NCI-H446 treated with DMSO at 0.1 percent for 48 hours (cell line): ENCODE measurements around the gene EMX2.
"Not testable (repeated sequence)": the region's sequence is repeated elsewhere in the genome, so short reads cannot be mapped to it uniquely, and the experiment has no call there.

Experiments
- DNase-seq: peaks from one replicate; lab custom pipeline; 2025; lab: John Stamatoyannopoulos, UW

The EMX2 gene

DNA sequence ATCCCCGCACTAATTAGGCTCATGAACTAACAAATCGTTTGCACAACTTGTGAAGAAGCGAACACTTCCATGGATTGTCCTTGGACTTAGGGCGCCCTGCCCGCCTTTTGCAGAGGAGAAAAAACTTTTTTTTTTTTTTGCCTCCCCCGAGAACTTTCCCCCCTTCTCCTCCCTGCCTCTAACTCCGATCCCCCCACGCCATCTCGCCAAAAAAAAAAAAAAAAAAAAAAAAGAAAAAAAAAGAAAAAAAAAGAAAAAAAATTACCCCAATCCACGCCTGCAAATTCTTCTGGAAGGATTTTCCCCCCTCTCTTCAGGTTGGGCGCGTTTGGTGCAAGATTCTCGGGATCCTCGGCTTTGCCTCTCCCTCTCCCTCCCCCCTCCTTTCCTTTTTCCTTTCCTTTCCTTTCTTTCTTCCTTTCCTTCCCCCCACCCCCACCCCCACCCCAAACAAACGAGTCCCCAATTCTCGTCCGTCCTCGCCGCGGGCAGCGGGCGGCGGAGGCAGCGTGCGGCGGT is at the start of gene EMX2:
Gene EMX2 (plus strand): TSS at position 41 of the 519 bp plus-strand sequence. CDS start 522 bp downstream, outside the sequence.
- DNase-seq, result no peak

DNA sequence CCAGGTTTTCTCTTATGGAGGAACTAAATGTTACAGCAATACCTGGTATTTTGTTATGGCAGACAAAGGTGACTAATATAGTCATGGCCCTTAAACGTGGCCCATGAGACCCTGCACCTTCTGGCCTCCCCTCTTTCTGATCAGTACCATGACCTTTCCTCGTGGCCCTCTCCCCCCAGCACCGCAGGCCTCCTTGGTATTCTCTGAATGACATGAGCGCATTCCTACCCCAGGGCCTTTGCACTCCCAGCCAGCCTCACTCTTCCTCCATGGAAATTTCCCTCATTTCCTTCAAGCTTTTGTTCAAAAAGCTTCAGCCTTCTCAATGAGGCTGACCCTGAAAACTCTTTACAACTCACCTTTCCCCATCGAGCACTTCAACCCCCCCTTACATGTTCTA is 46.5 kb upstream of the EMX2 start:
- no peak for DNase-seq

DNA sequence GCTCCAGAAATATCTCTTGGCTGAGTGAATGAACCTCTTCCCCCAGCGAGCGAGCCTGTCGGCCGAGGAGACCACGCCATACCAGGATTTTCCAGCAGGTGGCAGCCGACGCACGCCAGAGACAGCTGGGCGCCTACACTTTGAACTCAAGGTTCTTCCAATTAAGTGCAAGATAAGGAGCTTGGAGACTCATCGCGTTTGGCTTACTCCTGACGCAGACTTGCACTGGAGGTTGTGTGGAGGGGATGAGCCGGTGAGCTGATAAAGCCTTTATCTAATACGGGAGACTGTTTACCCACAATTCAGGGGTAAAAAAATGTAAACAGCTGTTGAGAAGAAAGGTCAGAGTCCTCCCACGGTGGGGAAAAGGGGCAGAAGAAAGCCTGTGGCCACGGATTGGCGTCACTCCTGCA is 45.9 kb upstream of the EMX2 start:
- peak; percentile 27 for DNase-seq

DNA sequence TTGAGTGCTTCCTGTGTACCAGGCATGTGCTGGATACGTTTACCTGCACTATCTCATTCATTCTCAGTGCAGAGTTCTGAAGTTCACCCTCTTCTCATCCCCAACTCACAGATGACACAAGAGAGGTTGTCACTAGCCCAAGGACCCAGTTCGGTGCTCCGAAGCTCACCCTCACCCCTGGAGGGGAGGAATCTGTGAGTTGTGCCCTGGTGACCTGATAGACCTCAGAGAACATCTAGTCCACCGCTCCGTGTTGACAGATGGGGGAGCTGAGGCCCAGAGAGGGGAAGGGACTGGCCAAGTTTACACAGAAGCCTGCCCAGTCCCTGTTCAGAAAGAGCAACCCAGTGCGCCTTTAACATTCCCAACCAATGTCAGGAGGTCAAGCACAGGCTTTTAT is 44.8 kb upstream of the EMX2 start:
- no peak for DNase-seq

DNA sequence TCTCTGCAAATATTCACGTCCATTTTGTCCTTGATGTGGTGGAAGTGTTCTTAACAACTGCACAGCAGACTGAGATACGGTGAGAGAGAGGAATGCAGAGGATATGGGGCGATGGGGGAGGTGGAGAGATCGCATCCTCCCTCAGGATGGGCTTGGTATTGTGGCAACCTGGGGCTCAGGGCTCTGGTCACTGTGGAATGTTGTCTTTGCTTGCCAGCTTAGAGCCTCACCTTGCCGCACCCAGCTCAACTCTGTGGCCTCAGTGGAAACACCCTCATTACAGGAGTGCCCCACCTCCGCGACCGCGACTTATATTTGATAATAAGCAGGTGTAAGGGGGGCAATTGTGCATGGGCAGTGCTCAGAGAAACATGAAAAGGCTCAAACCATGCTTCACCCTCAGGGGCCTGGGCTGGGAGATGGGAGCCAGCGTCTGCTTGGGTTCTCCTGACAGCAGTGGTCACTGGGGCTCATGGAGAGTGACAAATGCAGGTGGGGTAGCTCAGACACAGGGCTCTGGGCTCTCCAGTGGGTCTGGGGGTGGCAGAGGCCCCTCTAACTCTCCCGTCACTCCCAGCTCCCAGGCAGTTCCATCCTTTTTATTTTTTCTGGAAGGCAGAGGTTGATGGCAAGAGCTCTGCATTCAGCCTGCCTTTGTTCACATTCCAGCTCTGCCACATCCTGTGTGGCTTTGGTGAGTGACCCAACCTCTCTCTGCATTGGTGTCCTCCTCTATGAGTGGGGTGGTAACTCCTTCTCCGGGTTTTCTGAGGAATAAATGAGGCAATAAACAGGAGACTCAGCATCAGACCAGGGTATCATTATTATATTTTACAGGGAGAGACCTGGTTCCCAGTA is 43.1 kb upstream of the EMX2 start:
- DNase-seq, result no peak

DNA sequence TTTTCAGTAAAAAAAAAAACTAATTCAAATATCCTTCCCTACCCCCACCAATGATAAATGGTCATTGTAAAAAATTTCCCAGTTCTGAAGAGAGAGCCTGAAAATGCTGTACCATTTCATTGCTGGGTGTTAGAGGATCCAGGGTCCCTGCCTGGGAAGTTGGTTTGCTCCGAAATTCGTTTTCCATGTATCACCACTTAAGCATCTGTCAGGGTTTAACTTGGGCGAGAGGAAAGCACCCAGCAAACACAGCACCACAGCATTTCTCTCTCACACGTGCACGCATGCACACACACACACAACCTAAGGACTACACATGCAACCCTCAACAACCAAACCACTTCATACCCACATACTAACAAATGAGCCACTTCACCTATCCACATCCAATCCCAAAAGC is 42.1 kb upstream of the EMX2 start:
- no peak for DNase-seq

DNA sequence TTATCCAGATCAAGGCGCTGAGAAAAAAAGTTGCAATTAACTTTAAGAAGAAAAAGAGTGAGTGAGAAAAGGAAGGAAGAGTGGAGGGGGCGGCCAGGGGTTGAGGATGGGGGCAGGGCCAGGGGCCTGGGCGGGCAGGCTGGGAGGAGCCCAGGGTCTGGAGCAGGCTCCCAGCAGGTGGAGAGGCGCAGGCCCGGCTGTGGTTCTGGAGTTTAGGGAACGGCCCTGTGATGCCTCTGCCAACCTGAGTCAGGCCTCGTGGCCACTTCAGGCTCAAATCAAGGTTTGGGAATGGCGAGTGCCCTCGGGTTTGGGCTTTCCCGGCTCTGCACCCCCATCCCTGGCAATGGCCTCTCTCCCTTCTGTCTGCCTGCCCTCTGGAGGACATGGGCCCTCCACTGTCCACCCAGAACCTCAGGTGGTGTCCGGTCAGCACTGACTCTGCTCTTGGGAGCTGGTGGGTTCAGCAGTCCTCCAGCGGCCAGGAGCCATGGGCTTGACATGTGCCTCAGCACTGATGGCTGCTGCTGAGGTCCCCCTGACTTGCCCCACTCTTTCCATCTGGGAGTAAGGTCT is 41.0 kb upstream of the EMX2 start:
- no peak for DNase-seq

DNA sequence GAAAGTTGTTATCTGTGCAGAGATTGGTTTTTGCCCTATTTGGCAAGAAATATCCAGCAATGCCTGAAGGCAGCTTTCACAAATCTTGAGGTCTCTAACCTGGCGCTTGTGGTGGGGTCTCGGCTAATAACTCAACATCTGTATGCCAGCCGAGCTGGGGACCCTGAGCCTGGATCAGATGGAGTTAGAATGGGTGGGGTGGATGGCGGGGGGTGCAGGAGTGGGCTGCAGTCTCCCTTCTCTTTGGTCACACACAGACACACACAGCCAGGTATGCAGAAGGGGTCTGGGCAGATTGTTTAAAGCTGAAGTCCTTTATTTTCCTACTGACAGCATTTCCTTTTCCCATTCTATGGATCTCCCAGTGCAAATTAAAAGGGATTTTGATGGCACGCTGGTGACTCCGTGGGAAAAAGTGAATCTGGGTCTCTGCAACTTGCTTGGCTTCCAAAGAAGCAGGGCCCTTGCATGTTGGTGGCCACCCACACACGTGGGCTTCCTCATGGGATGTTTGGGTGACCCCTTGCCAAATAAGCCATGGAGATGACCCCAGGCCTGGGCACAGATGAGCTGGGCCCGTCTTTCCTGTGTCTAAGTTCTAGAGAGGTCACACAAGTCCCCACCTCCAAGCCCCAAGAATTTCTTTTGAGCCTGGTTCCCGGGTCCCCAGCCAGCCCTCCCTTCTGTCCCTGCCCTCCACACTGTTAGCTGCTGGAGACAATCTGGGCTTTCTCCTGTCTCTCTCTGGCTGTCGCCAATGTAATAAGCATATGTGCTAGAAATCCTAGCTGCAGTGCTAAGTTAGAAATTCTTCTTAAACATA is 39.9 kb upstream of the EMX2 start:
- no peak for DNase-seq

DNA sequence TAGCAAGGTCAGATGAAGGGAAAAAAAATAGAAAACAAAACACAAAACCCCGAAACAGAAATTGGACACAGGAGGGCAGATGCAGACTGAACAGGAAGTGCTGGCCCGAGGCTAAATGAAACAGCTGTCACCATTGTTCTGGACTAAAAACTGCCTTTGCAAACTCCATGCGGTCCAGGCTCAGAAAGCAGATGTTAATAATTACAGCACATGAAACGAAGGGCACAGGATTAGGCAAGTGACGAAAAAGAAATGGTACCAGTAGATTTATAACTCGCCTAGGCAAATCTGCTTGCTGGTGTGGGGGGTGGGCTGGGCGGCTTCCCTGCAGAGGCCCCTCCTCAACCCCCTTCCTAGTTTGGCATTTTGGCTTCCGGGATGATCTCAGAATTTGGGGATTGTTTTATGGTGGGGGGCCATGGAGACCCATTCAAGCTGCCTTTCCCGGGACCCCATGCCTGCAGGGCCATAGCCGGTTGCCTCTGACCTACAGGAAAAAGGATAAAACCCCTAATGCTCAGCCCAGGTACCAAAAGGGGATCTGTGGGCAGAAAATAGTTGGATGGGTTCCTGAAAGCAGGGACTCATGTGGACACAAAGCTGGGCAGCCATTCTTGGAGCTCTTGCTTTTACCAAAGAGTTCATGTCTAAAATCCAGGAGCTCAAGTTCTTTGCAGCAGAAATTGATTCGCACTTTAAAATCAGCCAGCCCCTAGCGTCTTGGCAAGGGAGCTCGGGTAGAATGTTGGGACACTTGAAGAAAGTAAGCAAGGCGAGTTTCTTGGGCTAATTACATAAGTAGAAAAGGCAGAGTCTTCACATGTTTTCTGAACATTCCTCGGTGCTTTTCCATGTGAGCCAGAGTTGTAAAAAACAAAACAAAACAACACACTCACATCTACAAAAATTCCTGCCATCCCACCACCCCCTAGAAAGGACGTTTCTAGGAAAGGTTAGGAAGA is 39.0 kb upstream of the EMX2 start:
- peak; percentile 25 for DNase-seq

DNA sequence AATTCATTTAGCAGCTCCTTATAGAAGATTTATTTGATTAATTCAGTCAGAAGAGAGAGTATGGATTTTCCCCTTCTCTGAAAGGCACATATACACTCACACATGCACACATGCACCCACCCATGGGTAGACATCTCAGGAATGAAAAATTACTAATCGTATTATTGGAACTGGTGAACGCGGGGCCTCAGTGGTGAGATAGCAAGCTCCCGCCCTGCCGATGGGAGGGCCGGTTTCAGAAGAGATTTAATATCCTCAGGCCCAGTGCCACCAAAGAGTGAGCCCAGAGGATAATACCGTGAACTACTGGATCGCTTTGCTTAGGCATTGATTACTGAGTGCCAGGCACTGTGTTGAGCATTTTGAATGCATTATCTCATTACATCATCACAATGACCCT is 38.0 kb upstream of the EMX2 start:
- DNase-seq, result no peak

DNA sequence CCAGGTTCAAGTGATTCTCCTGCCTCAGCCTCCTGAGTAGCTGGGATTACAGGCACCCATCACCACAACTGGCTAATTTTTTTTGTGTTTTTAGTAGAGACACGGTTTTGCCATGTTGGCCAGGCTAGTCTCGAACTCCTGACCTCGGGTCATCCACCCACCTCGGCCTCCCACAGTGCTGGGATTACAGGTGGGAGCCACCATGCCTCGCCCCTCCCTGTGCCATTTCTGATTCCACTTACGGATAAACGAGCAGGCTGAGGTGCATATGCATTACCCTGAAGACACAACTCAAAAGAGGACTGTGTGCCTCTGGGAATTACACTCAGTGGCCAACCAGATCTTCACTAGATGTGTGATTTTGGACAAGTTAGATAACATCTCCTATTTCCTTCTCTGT is 35.5 kb upstream of the EMX2 start:
- DNase-seq, result not testable (repeated sequence)

DNA sequence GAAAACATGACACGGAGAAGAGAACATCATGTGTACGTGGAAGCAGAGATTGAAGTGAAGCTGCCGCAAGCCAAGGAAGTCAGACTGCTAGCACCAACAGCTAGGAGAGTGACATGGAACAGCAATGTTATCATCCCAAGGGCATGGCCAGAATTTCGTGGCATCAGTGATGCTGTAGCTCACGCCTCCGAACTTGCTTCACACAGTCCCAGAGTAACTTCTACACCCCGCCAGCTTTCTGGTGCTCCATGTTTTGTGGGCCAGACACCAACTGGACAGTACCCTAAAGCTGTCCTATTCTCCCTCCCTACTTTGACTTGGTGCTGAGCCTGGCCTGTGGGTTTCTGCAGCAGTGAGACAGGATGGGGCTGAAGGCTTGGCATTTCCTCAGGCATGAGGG is 33.0 kb upstream of the EMX2 start:
- DNase-seq, result no peak

DNA sequence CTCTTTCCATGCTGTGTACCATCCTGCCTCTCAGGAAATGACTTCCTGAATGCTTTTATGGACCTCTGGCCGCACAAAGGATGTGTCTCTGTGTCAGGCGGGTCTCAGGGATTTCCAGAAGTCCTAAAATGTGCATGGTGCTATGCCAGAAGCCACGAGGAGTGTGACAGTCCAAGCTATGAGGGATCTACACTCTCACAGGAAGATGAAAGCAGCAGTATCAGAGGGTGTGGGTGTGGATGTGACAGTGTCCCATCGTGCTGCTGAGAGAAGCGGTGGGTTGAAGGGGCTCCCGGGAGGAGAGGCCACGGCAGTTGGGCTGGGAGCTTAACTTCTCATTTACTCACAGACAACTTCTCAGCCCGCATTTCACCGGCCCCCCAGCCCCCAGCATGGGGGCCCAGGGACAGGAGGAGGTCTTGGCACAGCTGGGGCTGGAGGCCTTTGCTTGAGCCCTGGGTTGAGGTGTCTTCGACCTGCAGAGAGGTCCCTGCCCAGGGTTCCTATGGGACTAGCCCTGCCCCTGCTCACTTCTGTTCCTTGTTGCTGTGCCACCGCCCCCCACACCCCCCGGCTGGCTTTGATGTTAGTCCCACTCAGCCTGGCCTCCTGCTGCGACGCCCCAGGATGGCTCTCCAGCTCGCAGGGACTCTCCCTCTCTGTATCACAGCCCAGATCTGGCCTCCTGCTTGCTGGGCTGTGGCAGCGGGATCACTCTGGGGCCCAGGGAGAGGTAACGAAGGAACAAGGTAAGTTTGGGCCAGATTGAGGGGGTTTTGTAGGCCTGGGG is 30.8 kb upstream of the EMX2 start:
- DNase-seq, result no peak

DNA sequence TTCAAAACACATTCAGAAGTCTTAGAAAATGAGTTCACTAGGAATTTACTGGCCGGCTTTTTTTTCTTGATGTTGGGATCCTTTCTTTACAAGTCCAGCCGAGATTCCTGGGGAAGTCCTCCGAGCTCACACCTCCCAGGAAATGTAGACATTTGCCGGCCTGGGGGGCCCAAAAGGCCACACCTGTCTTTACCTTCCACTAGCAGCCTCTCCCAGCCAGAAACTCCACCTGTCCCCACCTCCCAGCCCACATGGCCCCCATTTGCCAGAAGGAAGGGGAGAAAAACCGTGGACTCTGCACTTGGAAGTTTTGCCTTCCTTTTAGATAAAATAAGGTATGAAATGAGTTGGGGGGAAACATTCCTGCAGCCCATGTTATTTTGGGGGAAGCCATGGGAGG is 27.6 kb upstream of the EMX2 start:
- DNase-seq, result no peak

DNA sequence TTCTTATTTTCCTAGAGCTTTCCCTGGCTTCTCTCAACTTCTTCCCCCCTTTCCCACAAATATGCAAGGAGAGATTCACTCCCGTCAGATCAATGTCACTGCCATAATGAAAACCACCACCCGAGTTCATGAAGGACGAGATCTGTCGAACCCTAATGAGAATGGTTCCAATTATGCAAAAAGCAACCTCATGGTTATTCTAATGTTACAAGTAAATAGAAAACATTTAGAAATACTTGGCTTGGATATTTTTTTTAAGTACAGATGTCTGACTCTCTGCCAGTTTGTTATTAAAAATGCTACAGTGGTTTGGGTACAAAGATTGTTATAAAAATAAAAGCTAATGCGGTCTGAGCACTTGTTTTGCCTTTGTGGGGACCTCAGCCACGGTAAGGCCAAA is 25.9 kb upstream of the EMX2 start:
- no peak for DNase-seq

DNA sequence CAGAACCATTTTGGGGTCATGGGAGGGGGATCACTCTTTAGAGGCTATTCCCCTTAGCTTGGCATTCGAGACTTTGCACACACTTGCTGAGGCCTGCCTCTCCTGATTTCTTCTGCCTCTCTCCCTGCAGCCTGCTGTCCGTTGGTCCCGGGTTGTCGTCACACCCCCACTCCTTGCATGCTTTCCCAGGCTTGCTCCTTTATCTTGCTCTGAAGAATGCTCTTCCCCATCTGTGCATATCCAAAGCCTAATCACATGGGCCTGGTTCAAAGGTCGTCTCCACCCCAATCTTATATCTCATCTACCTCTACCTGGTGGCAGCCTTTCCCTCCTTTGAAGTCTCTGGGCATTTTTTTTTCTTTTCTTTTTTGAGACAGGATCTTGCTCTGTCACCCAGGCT is 24.3 kb upstream of the EMX2 start:
- no peak for DNase-seq

DNA sequence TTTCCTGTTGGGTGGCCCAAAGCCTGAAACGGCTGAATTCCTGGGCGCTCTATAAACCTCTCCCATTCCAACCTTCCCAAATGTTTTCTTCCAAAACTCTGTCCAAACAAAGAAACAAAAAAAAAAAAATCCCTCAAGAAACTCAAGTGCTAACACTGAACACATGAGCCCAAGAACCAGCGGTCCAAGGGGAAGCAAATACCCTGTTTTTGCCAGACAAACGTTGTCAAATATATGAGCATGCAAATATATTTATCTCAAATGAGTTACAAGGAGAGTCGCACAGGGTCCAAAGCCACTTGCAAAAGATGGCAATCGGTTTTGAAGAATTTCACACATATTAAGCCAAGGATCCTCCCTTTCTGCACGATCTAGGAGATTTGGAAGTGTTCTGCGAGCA is 23.3 kb upstream of the EMX2 start:
- no peak for DNase-seq

DNA sequence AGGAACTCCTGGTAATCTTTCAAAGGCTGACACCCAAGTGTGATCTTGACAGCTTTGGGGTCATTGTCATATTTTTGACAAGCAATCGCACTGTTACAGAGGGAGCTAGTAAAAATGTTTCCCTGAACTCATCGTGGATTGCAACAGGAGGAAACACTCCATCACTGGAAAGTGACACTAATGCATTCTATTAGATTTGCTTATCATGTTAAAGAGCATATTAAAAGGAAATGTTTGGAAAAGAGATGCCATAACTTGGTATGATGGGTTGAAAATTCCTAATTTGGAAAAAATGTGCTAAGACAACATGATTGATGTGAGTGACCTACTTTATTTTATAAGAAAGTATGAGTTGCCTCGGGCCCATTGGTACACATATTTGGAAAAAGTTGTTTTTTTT is 22.7 kb upstream of the EMX2 start:
- no peak for DNase-seq

DNA sequence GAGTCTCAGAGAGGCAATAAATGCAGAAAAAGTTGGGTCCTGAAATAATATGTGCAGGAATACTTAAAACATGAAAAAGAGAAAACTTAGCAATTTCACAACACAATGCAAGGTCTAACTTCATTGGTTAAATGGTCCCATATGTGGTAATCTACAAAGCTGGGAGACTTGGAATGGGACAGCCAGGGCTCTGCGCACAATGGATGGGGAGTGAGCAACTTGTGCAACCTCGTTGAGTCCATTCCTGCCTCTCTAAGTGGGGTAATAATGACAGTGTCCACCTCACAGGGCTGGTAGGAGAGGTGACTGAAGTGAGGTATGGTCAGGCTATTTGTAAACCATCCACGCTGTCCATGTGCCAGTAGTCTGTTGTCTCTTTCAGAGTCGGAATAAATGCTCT is 11.8 kb upstream of the EMX2 start:
- DNase-seq, result no peak

DNA sequence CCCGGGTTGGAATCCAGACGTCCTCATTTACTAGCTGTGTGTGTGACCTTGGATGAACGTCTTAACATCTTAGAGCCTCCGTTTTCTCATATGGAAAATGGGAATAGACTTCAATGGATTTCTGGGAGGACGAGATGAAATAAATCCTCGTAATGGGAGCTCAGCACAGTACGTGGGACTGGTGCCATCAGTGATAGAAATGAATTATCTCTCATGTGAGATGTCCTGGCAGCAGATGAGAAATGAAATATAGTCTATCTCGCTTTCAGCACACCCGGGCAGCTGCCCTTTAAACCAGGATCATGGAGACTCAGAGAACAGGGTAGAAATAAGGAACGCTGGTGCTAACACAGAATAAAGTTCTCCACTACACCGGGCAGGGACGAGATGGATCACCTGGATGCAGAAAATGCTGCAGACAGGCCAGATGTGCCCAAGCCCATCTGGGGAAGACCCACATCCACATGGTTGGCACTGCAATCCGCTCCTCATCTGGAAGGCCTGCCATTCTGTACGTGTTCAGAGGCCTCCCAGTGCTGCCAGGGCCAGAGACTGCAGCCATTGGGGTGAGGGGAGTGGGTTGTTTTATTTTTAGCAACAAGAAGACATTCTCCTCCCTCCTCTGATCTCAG is 11.1 kb upstream of the EMX2 start:
- DNase-seq, result no peak
